GM12875 (cell line): ENCODE measurements around the gene PHRF1.
"Not testable (repeated sequence)": the region's sequence is repeated elsewhere in the genome, so short reads cannot be mapped to it uniquely, and the experiment has no call there.

ENCODE experiments used
- H3K4me3 ChIP-seq: one replicate; pipeline ENCODE4 v1.5.1; 2011; ENCODE audit warnings: low read depth, low read length, control low read depth
- TF ChIP-seq, protein P1 (sequence below): IDR thresholded peaks from 2 replicates; pipeline ENCODE4 v1.5.1; 2011; ENCODE audit warnings: low read depth, mild to moderate bottlenecking, control low read depth, inconsistent platforms, low read length, moderate library complexity, borderline replicate concordance; ENCODE audit not compliant: insufficient read depth

The PHRF1 gene

DNA sequence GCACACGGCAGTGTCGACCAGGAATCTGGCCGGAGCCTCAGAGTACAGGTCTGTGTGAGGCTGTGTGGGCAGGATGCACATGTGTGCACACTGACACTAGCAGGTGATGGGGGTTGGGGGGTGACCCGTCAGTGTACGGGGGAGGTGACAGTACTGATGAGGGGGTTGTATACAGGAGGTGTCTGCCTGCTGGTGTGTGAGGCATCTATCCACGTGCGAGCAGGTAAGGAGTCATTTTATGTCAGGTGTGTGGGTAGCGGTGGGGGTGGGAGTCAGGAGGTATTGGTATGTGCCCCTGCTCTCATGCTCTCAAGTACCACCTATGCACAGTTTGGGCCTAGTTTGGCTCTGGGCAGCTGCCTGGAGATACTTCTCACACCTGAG, 4.5 kb upstream of the PHRF1 start:
- TF ChIP-seq, protein P1, sequence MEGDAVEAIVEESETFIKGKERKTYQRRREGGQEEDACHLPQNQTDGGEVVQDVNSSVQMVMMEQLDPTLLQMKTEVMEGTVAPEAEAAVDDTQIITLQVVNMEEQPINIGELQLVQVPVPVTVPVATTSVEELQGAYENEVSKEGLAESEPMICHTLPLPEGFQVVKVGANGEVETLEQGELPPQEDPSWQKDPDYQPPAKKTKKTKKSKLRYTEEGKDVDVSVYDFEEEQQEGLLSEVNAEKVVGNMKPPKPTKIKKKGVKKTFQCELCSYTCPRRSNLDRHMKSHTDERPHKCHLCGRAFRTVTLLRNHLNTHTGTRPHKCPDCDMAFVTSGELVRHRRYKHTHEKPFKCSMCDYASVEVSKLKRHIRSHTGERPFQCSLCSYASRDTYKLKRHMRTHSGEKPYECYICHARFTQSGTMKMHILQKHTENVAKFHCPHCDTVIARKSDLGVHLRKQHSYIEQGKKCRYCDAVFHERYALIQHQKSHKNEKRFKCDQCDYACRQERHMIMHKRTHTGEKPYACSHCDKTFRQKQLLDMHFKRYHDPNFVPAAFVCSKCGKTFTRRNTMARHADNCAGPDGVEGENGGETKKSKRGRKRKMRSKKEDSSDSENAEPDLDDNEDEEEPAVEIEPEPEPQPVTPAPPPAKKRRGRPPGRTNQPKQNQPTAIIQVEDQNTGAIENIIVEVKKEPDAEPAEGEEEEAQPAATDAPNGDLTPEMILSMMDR: no peak
- no peak overlapping the region for H3K4me3 ChIP-seq

DNA sequence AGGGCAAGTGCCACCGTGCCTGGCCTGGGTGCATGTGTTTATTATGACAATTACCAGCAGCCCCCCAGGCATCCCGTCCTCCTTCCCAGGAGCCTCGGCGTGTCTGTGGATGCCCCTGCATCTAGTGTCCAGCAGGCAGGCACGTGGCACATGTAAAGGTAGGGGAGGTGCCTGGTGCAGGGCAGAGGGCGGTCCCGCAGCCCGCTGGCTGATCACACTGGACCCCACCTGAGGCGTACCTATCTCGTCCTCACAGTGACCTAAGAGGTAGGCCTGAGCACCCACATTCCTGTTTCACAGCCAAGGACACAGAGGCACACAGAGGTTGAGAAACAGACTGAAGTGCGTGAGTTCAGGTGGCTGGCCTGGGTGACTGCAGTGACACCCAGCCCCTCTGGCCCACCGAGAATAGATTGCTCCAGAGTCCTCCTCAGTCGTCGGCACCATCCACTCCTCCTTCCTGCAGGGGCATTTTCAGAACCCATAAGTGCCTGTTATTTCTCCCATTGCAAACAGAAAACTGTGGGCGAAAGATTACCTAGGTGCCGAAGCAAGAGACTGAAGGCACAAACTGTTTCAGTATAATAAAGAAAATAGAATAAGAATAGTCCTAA, 3.0 kb upstream of the PHRF1 start:
- TF ChIP-seq, protein P1: no peak
- no peak overlapping the region for H3K4me3 ChIP-seq

DNA sequence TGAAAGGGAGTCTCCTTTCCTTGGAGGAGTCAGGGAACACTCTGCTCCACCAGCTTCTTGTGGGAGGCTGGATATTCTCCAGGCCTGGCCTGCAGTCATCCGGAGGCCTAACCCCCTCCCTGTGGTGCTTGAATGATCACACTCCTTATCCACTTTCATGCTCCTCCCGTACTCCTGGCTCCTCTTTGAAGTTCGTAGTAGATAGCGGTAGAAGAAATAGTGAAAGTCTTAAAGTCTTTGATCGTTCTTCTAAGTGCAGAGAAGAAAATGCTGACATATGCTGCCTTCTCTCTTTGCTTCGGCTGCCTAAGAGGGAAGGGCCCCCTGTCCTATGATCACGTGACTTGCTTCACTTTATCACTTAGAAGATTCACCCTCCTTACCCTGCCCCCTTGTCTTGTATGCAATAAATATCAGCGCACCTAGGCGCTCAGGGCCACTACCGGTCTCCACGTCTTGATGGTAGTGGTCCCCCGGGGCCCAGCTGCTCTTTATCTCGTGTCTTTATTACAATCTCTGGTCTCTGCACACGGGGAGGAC, 2.2 kb upstream of the PHRF1 start:
- H3K4me3 ChIP-seq: not testable (repeated sequence)

DNA sequence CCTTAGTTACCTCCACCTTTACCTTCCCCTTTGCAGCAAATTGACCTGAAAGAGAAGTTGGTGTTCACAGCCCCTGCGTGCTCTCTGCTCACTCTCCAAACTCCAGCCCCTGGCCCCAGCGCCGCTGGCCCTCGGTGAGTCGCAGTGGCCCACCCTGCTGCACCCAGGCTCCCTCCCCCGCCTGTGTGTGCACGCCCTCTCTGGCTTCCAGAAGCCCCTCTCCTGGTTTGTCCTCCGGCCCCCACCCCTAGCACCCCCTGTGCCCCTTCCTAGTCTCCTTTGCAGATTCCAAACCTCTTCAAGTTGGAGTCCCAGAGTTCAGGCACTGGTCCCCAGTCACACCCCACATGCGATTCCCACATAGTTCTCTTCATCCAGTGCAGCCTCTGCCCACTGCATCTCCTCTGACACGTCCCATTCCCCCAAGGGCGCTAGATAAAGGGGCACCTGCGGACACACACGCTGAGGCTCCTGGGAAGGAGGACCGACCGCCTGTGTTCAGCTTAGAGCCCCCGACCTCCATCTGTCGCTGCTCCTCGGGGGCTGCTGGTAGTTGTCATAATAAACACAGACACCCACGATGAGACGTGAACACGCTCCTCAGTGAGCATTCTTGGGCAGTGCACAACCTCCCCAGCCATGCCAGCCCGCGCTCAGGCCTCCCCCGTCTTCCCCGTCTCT, 1.5 kb upstream of the PHRF1 start:
- TF ChIP-seq, protein P1: no peak
- H3K4me3 ChIP-seq: peak overlapping the region; percentile 61

DNA sequence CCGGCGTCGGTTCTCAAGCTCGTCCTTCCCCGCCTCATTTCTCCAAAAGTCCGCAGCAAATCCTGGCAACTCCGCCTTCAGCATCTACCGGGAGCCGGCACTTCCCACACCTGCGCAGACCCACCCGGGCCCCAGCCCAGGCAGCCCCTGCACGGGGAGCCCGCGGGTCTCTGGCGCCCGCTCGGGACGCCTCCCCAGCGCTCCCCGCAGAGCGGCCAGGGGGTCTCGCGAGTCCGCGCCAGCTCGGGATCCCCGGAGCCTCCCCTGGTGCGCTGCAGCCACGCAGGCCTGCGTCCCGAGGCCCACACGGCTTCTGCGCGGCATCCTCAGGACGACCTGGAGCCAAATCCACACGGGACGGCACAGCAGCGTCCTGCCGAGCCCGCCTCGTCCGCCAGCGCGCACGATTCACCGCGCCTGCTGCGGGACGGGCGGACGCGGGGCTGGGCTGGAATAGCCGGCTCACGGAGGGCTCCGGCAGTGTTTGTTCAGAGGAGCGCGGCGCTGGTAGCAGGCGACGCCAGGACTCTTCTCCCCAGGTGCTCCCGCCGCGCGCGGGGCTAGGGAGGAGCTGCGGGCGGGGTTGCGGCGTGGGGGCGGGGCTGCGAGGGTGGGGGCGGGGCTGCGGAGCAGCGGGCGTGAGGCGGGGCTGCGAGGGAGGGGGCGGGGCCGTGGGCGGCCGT, 816 bp upstream of the PHRF1 start:
- H3K4me3 ChIP-seq: peak overlapping the region; percentile 61
- TF ChIP-seq, protein P1: no peak

DNA sequence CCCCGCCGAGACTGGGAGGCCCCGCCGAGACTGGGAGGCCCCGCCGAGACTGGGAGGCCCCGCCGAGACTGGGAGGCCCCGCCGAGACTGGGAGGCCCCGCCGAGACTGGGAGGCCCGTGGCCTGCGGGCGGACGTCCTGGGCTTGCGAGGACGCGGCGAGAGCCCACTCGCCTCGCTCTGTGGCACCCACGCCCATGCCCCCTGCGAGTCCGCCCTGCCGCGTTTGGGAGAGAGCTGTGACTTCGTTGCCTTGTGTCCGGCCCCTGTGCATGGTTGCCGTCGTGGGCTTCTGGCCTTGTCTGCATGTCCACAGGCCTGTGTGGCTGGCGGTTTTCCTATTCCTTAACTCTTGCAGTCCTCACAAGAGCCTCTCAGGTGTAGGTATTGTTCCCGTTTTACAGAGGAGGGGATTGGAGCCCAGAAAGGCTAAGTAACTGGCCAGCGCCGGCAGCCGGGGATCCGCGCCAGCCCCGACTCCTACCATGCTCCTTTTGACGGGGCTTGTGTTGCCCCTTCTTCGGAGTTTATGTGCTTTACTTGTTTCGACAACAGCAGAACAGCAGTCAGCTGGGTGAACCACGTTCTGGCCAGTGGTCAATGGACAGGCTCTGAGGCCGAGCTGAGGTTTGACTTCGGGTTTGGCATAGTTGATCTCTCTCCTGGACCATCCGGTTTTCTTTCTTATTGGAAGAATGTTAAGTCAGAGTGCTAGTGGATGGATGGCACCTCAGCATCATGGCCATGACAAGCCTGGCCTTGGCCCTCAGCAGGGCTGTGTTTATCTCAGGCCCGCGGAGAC, 741 bp downstream of the PHRF1 start:
- TF ChIP-seq, protein P1: no peak

DNA sequence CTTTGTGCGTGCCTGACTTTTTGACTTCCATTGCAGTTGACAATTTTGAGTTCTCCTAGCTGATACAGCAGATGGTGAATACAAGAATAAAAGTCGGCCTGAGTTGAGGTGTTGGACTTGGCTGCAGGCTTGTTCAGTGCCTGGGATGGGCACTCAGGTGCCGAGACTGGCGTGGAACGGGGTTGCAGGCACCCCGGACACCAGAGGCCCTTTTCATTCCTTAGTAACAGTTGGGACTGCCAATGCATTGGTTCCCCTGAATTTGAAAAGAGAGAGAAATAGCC, 1.3 kb downstream of the PHRF1 start:
- TF ChIP-seq, protein P1: no peak
- H3K4me3 ChIP-seq: peak overlapping the region; percentile 95

More for the DNA sequence above, 741 bp downstream of the PHRF1 start:
- peak overlapping the region; percentile 95 for H3K4me3 ChIP-seq
